ENCODE data around the gene KCNK5. TPM values are rescaled to one million over a fixed set of nuclear protein-coding genes. Genes with fewer than 3 reads are reported as not detected.

Gene KCNK5
- total and polyA plus RNA-seq, 7 donors = 3.0 to 26.9 (median 7.5) TPM

DNA sequence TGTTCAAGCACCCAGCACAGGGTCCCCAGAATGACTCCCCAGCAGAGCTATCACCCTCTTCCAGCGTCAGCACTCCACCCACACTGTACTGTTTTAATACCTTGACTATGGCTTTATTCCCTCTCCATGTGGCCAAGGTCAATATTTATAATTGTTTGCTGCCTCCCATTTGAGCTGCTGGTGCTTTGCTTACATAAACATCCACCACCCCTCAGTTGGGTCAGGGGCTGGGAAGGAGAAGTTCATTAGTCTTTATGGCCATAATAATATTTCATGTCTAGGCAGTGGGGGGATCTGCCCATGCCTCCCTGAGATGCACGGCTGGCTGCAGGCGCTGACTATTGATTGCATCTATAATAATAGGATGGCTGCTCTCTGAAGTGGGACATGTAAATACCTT, 72.5 kb downstream of the KCNK5 start:
- WGBS, 2 donors = 63 to 81% methylated on average over 3 of the region's 3 CpGs
- Histone ChIP-seq H3K4me1 (no peaks in the 10 kb centered on the region), H3K4me3 (no peak overlapping the region), H3K27me3 (peaks cover 0 to 5% (median 0%) of the 10 kb centered on the region in 3 donors), H3K36me3 (no peaks in the 10 kb centered on the region), H3K9me3 (no peaks in the 10 kb centered on the region), H3K27ac (no peak overlapping the region)
- TF ChIP-seq, protein P1, sequence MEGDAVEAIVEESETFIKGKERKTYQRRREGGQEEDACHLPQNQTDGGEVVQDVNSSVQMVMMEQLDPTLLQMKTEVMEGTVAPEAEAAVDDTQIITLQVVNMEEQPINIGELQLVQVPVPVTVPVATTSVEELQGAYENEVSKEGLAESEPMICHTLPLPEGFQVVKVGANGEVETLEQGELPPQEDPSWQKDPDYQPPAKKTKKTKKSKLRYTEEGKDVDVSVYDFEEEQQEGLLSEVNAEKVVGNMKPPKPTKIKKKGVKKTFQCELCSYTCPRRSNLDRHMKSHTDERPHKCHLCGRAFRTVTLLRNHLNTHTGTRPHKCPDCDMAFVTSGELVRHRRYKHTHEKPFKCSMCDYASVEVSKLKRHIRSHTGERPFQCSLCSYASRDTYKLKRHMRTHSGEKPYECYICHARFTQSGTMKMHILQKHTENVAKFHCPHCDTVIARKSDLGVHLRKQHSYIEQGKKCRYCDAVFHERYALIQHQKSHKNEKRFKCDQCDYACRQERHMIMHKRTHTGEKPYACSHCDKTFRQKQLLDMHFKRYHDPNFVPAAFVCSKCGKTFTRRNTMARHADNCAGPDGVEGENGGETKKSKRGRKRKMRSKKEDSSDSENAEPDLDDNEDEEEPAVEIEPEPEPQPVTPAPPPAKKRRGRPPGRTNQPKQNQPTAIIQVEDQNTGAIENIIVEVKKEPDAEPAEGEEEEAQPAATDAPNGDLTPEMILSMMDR (IDR thresholded peaks at IDR 0.05) = no peak
- TF ChIP-seq POLR2AphosphoS5 (IDR thresholded peaks at IDR 0.05) (no peak), POLR2A (IDR thresholded peaks at IDR 0.05) (no peak), EP300 (IDR thresholded peaks at IDR 0.05) (no peak)
- intact Hi-C loops (cut with DNase I) = no loop called here
- DNase-seq = no peak

DNA sequence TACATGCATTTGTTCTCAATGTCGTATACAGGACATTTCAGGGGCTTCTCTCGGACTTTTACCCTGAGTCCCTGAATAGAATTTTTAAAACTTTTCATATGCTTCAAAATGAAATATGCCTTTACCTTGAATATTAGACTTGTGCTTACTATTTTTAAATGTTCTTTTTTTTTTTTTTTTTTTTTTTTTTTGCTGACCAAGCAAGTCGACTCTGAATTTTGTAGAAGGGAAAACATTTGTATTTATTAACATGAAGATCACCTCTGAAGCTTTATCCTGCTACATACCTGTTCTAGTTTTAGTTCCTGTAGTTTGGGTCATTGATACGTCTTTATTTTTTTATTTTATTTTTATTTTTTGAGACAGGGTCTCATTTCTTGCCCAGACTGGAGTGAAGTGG, 74.6 kb downstream of the KCNK5 start:
- 65 to 84% methylated on average over 4 of the region's 4 CpGs for WGBS, 2 donors
- Histone ChIP-seq H3K27me3 (peaks cover 0 to 11% (median 0%) of the 10 kb centered on the region in 3 donors), H3K9me3 (no peaks in the 10 kb centered on the region), H3K36me3 (no peaks in the 10 kb centered on the region), H3K27ac (no peak overlapping the region), H3K4me1 (no peaks in the 10 kb centered on the region), H3K4me3 (no peak overlapping the region)
- DNase-seq = no peak
- intact Hi-C loops (cut with DNase I) = no loop called here
- no peak for TF ChIP-seq POLR2AphosphoS5 (IDR thresholded peaks at IDR 0.05)
- no peak for TF ChIP-seq POLR2A (IDR thresholded peaks at IDR 0.05)
- TF ChIP-seq EP300 (IDR thresholded peaks at IDR 0.05) = no peak

DNA sequence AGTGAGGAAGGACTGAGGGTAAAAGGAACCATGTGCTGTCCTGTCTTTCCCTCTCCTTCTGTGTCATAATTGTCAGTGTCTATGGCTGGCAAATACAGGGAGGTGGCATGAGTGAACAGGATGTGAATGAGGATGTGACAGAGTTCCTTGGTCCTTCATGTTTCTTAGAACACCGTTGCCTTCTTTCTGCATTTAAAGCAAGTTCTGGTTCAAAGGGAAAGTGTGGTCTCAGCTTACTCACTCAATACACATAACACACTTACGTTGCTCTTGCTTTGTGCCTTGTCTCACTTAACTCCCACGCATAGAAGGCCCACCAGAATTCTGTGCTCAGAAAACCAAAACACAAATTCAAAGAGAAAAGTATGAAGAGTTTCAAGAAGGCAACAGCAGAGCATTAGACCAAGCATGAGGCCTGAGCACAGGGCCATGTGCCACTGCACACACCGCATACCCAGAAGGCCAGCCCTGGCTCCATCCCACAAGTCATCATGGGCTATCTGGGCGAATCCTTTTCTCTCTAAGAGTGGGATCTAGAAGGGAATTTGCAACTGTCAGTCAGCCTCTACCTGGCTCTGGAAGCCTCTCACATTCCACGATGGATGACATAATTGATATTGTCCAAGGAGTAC, 75.4 kb downstream of the KCNK5 start:
- H3K36me3 ChIP-seq = no peaks in the 10 kb centered on the region
- intact Hi-C loops (cut with DNase I) = no loop called here
- no peaks in the 10 kb centered on the region for H3K9me3 ChIP-seq
- no peaks in the 10 kb centered on the region for H3K4me1 ChIP-seq
- 72 to 88% methylated on average over 6 of the region's 6 CpGs for WGBS, 2 donors
- H3K27me3 ChIP-seq = peaks cover 0 to 11% (median 0%) of the 10 kb centered on the region in 3 donors
- no peak for TF ChIP-seq POLR2AphosphoS5 (IDR thresholded peaks at IDR 0.05)
- TF ChIP-seq POLR2A (IDR thresholded peaks at IDR 0.05) = no peak
- TF ChIP-seq EP300 (IDR thresholded peaks at IDR 0.05) = no peak
- TF ChIP-seq, protein P1 (IDR thresholded peaks at IDR 0.05) = no peak
- no peak overlapping the region for H3K4me3 ChIP-seq
- H3K27ac ChIP-seq = no peak overlapping the region
- DNase-seq = no peak

DNA sequence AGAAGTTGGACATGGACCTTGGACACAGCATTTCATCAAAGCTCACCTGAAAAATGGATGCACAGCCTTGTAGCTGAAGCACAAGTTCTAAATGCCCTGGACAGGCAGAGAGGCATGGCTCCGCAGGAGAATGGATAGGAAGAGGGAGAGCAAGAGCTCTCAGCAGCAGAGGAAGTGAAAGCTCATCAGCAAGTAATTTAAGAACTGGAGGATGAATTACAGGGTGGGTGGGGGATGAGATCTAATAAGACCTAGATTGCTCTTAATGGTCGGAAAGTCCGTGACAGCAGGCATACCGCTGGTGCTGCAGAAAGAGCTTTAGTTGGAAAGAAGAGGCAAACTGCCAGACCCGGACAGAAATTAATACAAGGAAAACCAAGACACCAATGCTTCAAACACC, 77.0 kb downstream of the KCNK5 start:
- H3K27ac ChIP-seq = no peak overlapping the region
- TF ChIP-seq POLR2A (IDR thresholded peaks at IDR 0.05) (no peak), POLR2AphosphoS5 (IDR thresholded peaks at IDR 0.05) (no peak), EP300 (IDR thresholded peaks at IDR 0.05) (no peak)
- TF ChIP-seq, protein P1 (IDR thresholded peaks at IDR 0.05) = no peak
- H3K4me1 ChIP-seq = no peaks in the 10 kb centered on the region
- no peak for DNase-seq
- H3K9me3 ChIP-seq = no peaks in the 10 kb centered on the region
- H3K27me3 ChIP-seq = peaks cover 0 to 11% (median 0%) of the 10 kb centered on the region in 3 donors
- 57 to 75% methylated on average over 5 of the region's 5 CpGs for WGBS, 2 donors
- intact Hi-C loops (cut with DNase I) = no loop called here
- H3K4me3 ChIP-seq = no peak overlapping the region
- H3K36me3 ChIP-seq = no peaks in the 10 kb centered on the region

DNA sequence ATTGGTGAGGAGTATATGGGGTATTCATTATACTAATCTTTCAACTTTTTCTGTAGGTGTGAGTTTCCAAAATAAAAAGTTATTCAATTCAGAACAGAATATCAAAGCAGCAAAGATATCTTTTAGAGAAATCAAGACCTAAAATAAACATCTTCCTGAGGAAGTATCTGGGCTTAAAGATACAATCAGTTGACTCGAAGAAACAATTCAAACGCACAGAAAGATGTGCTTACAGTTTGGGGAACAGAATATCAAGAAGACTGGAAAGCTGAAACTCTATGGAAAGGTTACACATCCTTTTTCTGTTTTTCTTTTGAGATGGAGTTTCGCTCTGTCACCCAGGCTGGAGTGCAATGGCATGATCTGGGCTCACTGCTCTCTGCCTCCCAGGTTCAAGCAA, 78.1 kb downstream of the KCNK5 start:
- no peaks in the 10 kb centered on the region for H3K9me3 ChIP-seq
- TF ChIP-seq, protein P1 (IDR thresholded peaks at IDR 0.05) = no peak
- TF ChIP-seq EP300 (IDR thresholded peaks at IDR 0.05) = no peak
- TF ChIP-seq POLR2AphosphoS5 (IDR thresholded peaks at IDR 0.05) = no peak
- TF ChIP-seq POLR2A (IDR thresholded peaks at IDR 0.05) = no peak
- H3K27ac ChIP-seq = no peak overlapping the region
- WGBS, 2 donors = 49 to 77% methylated on average over 3 of the region's 3 CpGs
- no peaks in the 10 kb centered on the region for H3K36me3 ChIP-seq
- intact Hi-C loops (cut with DNase I) = no loop called here
- no peak for DNase-seq
- H3K27me3 ChIP-seq = peaks cover 0 to 11% (median 0%) of the 10 kb centered on the region in 3 donors
- H3K4me1 ChIP-seq = no peaks in the 10 kb centered on the region
- H3K4me3 ChIP-seq = no peak overlapping the region
